Raji (cell line): ENCODE results near the gene WDR7.
A peak's percentile ranks its signal among the peaks of the same experiment; 100 is the strongest.

Experiments used
- POLR2A ChIP-seq: IDR thresholded peaks from 2 replicates; pipeline ENCODE4 v1.6.1; 2011; ENCODE audit warnings: low read depth, low read length, control low read depth; ENCODE audit not compliant: insufficient read depth

WDR7 gene

DNA sequence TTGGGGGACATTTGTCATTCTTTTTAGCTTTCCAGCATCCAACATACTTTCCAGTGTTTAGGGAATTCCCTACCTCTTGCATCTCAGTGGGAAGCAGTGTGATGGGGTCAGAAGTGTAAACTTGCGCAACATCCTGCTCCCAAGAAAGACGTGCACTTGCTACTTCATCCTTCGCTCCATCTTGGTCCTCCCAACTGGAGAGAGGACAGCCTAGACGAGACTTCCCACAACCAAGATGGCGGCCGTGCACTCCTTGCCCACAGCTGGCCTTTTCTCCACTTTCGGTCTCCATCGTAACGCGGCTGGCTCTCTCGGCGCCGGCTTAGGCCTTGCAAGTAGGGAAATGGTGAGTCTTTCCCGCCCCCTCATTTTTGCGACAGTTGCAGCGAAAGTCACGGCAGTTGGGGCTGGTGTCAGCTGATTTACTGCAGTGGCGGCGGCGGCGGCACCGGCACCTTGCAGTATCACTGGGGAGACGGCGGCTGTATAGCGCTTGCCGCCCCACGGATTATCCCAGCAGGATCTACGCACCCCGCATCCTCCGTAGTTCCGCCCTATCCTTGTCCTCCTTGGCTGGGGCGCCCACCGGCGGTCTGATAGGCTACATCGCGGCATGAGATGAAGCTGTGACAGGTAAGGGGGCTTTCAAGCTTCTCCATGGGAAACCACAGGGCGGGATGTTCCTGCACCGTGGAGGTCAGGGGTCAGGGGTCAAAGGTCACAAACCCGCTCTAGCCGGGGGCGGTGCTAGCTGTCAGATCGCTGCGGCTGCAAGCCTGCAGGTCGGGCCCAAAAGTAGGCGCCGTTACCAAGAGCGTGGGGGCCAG, at the start of gene WDR7:
Gene WDR7 (plus strand): TSS at position 416 of the 827 bp plus-strand sequence. CDS start 21,157 bp downstream, outside the sequence.
- TF ChIP-seq POLR2A, result peak; percentile 71

DNA sequence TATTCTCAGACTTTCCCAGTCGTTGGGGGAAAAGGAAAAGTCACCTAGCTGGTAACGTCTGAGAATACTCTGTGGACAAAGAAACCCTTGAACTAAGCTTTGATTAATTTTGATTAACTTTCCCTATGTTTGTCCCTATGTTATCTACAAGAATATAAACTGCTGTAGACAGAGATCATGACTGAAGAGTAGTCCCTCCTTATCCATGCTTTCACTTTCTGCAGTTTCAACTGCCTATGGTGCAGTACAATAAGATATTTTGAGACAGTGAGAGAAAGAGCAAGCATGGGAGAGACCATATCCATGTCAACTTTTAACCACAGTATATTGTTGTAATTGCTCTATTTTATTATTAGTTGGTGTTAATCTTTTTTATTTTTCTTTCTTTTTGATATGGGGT, 44.5 kb upstream of the WDR7 start:
- TF ChIP-seq POLR2A, result no peak

DNA sequence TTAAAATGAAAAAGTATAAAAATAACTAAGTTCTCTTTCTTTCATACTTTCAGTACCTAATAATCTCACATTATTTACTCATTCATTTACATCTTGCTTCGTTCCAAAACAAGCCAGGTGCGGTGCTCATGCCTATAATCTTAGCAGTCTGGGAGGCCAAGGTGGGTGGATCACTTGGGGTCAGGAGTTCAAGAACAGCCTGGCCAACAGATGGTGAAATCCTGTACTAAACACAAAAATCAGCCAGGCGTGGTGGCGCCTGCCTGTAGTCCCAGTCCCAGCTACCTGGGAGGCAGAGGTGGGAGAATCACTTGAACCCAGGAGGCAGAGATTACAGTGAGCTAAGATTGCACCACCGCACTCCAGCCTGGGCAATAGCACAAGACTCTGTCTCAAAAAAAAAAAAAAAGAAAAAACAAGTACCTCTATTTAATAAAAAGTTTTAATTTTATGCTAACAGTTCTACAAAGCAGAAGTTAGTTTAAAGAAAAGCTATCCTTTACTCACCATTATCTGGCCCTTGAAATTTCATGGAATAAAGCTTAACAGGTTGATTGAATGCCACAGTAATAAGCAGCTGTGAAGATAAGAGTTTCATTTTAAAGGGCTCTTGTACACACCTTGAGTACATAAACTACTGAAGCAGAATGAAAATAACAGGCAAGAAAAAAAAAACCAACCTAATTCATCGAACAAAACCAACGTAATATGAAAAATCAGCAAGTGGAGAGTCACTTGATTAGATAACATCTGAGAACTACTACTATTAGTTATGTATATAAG, 35.2 kb upstream of the WDR7 start:
- TF ChIP-seq POLR2A, result no peak

DNA sequence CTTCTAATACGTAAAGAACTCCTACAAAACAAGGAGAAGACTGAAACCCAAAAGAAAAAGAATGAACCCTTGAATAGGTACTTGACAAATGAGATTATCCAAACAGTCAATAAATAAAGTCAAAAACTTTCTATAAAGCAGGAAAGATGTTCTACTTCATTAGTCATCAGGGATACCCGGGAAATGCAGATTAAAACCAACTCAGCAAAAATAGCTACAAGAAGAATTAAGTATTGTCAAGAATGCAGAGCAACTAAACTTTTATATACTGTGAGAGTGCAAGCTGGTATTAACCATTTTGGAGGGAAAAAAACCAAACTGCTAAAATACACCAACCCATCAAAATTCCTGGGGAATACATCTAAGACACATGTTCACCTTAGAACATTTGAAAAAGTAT, 23.2 kb upstream of the WDR7 start:
- no peak for TF ChIP-seq POLR2A

DNA sequence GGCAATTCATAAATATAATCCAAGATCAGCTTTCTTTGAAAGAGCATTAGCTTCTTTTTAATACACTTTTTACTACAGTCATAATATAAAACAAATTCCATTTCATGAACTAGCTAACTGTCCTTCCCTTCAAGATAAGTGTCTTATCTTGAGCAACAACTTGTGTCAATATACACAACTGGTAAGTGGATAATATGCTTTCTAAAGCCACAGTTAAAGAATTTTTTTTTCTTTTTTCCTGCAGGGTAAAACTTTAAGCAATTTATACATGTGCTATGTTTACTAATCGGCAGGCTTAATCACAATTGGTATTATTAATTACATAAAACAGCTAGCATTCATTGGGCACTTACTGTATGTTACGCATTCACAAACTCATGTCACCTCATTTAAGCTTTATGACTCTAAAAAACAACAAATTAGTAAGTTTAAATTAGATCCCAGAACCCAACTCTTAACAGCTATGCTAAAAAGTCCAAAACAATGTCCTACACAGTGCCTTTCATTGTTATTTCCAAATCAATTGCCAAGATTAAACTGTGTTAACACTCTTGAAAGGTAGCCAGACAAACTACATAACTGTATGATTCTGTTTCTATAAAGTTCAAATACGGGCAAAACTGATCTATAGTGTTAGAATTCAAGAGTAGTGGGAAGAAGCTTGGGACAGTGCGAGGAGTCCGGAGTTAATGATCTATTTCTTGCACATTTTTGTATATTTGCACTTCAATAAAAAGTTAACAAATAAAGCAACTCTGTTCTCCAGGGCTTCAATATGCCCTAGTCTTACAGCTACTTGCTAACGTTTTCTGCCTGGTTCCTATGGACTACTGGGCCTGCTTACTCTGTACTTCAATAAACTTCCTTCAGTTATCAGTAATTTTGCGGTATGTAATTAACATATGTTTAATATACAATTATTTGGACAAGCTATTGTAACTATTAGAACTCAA, 18.8 kb upstream of the WDR7 start:
- TF ChIP-seq POLR2A, result no peak

DNA sequence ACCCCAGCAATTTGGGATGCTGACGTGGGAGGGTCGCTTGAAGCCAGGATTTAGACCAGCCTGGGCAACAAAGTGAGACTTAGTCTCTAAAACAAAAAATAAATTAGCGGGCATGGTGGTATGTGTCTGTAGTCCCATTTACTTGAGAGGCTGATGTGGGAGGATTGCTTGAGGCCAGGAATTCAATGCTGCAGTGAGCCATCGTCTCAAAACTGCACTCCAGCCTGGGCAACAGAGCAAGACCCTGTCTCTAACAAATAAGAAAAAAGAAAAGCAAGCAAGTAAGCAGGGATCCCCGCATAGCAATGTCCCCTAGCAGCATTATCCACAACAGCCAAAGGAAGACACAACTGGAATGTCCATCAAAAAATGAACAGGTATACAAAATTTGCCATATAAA, 16.2 kb upstream of the WDR7 start:
- TF ChIP-seq POLR2A, result no peak

DNA sequence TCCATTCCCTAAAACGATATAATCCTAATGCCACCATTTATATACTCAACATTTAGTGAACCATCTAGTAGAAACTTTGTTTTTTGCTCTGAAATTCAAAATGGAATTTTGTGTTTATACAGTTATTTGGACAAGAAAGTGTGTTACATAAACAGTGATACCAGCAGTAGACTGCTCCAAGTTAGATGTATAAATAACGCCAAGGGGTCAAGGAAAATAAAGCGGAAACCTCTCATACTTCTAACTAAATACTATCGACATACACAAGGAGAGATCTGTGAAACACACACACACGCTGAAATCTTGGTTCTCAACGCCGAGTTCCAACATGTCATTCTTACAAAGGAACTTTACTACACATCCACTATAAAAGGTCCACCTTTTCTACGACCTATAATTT, 14.0 kb upstream of the WDR7 start:
- TF ChIP-seq POLR2A, result no peak

DNA sequence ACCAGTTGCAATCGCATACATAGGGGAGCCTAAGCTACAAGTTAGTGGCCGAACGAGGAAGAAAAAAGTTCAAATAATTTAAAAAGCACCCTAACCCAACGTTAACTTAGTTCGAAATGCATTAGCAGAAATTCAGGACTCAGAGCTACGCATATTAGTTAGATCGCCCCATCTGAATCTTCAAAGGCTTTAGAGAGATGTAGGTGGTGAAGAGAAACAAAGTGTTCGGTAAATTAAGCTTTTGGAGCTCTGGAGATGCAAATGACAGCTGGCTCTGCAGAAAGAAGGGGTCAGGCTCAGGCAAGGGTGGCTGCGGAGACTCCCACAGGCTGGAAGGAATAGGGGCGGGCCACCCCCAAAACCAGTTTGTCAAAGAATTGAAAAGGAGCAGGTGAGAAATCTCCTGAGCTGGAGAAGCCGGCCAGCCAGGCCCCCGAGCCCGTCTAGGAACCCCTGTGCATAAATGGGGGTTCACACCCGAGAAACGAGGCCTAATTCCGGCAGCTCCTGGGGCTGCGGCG, 13.4 kb upstream of the WDR7 start:
- TF ChIP-seq POLR2A, result no peak

DNA sequence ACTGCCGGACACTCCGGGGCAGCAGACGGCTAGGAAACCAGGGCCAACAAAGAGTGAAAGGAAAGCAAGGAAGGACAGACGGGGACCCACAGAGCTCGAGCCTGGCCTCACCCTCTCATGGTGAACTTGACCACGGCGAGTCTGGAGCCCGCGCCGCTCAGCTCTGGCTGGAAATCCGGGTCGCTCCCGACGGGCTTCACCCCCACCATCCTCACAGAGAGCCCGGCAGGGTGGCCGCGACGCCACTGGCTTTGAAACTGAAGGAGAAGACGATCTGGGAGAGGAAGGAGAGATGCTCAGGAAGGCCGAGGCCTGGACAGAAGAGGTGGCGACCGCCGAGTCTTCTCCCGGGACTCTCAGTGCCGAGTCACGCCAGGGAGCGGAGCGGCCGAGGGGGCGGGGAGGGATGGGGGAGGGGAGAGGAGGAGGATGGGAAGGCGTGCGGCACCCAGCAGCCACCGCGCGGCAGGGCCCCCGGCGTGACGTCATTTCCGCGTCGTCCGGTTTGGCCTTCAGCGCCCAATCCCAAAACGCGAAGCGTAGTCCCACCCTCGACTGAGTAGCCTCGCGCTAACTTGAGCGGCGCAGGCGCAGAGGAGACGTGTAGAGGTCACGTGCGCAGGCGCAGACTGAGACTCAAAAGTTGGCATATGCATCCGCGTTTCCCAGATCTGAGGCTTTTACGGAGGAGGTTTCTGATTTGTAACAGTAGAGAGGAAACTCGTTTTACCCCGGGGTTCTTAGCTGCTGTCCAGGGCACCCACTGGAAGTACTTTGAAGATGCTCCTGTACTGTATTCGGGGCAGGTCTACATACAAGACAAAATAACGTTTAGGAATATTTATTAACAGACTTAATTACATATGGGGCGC, 12.7 kb upstream of the WDR7 start, which contains the start of gene TXNL1:
Gene TXNL1 (minus strand): TSS at position 361 of the 872 bp plus-strand sequence. CDS start 152 bp downstream, at position 209.
- TF ChIP-seq POLR2A, result peak; percentile 86

DNA sequence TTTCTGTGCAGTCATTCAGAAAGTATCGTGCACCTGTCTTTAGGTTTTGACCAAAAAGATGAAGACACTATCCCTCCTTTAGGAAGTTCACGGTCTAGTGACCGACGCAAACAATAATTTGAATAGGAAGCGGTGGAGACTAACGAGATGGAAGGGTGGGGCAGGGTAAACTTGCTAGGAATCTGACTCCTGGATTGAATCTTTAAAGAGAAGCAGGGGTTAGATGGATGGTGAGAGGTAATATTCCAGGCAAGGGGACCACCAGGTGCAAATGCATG, 12.1 kb upstream of the WDR7 start:
- no peak for TF ChIP-seq POLR2A

DNA sequence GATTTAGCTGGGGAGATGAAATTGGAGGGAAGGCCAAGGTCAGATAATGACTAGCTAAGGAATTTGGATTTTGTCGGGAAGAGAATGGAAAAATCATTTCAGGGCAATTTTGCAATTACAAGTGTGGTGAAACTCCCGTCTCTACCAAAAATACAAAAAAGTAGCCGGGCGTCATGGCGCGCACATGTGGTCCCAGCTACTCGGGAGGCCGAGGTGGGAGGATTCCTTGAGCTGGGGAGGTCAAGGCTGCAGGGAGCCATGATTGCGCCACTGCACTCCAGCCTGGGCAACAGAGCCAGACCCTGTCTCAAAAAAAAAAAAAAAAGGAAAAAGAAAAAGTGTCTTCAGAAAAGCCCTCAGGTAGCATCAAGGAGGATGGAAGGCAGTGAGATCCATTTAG, 11.6 kb upstream of the WDR7 start:
- no peak for TF ChIP-seq POLR2A

DNA sequence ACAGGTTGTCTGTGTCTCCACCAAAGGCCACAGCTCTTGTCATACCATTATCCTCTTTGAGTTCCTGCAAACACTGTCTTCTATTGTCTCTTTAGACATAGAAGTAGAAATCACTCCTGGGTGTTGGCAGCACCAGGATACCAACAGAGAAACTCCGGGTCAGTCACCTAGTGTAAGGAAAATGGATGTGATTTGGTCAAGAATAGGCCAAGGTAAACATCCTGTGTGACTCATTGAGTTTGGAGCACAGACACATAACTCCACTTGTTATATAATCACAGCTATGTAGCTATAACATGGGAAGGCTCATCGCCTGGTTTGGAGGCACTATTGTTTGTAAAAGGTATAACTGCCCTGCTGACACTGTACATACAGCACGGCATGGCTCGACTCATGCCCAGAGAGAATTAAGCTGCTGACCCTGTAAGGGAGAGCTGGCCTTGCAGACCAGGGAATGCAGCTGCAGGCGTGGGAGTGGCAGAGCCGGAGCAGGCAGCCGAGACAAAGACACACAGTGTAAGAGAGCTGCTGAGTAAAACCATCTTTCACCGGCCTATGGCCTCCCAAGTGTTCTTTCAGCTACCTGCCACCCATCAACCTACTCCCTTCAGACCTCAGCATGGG, 9.3 kb upstream of the WDR7 start:
- TF ChIP-seq POLR2A, result no peak

DNA sequence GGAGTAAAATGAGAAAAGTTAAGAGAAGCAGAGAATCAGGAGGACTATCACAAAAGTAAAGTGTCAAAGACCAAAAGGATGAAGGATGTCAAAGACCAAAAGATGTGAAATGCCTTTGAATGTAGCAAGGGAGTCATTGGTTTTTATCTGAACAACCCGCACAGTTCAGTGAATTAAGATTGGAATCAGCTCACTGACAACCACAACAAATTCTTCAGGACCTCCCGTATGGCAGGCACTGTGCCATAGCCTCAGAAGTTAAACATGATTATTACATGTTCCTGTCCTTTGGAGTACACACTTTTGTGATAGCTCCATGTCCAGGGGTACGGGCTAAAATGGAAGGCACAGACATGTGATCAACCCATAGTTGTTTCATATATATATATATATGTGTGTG, 7.8 kb upstream of the WDR7 start:
- TF ChIP-seq POLR2A, result no peak
